Measurements from ENCODE around the gene TMED6. TPM values are rescaled to one million over a fixed set of nuclear protein-coding genes. Genes with fewer than 3 reads are reported as not detected.

TMED6 gene
- total RNA-seq, 1 experiment from 2014 or later, result 0.72 TPM

DNA sequence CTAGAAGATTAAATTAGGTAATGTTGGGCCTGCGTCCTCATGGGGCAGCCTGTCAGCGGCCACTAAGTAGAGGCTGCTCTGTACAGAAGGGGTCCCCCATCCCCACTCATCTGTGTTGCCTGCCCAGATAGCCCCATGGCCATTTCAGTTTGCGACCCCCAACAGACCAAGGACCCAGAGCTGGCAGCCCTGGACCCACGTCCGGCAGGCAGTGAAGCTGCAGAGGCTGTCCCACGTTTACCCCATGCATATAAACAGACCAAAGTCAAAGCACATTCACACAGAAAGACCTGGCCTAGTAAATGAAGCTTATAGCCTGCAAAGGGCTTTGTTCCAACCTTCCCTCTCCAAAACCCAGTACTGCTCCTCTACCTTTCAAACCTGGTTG, 25.8 kb downstream of the TMED6 start (continued):
- TF ChIP-seq ZNF512 (CRISPR knock-in tag; IDR thresholded peaks at IDR 0.05; ENCODE audit: borderline replicate concordance) (no peak), MXD4 (CRISPR knock-in tag; IDR thresholded peaks at IDR 0.05; ENCODE audit: borderline replicate concordance) (no peak), ZNF423 (CRISPR knock-in tag; IDR thresholded peaks at IDR 0.05) (no peak), JUN (CRISPR knock-in tag; IDR thresholded peaks at IDR 0.05) (no peak), EMX1 (CRISPR knock-in tag; IDR thresholded peaks at IDR 0.05) (no peak), FOXJ3 (CRISPR knock-in tag; IDR thresholded peaks at IDR 0.05; ENCODE audit: borderline replicate concordance) (no peak)
- TF ChIP-seq, protein P1, sequence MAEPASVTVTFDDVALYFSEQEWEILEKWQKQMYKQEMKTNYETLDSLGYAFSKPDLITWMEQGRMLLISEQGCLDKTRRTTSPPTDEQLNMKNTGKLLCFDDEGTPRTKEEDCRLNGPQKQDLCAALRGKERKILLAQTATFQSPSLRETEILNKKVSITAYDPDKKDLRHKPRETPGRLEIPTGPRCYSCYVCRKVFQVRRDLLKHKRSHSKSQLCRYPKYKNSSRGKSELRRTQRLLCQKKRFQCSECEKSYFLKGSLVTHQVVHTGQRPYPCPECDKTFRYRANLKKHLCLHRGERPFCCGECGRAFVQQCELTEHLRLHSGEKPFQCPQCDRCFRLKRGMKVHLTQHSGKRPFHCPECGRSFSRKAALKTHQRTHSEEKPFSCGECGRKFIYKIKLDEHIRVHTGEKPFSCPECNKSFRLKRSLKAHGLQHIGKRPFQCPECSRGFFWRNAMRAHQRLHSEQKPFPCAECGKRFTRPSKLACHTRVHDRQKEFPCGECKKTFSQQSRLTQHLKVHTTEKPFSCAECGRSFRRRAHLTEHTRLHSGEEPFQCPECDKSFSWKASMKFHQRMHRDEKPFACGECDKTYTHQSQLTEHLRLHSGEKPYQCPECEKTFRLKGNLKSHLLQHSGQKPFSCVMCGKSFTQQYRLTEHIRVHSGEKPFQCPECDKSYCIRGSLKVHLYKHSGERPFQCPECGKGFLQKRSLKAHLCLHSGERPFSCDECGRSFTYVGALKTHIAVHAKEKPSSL (CRISPR knock-in tag; conservative IDR thresholded peaks at IDR 0.05), result no peak

DNA sequence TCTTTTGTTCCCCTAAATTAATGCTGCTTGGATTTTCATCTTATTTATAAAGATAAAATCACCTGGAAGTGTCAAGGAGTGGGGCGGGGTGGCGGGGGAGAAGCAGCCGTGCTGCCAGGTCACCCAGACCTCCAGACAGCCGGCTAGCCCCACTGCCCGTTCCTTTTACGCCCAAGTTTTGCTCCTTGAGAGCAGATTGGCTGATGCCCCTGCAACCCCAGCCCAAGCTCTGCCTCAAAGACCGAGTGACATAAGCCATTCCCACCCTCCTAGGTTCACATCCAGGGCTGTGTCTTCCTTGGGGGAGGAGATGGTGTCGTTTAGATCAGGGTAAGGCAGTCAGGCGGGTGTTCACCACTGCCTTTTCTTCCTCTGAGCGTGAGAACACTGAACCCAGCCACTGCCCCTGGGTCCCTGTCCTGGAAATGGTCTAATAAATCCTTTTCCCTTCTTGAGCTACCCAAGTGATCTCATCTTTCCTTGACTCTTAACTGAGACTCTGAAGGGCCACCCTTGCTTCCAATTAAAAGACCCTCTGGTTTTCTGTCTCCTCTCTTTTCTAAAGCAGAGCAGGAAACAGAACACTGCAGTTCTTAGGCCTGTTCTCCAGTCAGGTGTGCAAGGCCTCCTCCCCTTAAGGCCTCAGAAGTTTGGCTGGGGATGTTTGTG, 26.9 kb downstream of the TMED6 start:
- peaks cover 66% of the 10 kb centered on the region for H3K36me3 Mint-ChIP-seq
- H3K27ac Mint-ChIP-seq, result no peak overlapping the region; the same call in 1 of the 2 replicates
- CTCF ChIA-PET, result interaction anchor here (2.1 kb wide), 1 partner anchor 13 kb away, joined by 7 read pairs; the partner anchor contains the start of gene VPS4A
- ATAC-seq (no peak), DNase-seq (ENCODE audit: low spot score) (no peak)
- H3K4me3 Mint-ChIP-seq, result no peak overlapping the region
- peaks cover 22% of the 10 kb centered on the region for H3K4me1 Mint-ChIP-seq
- no peaks in the 10 kb centered on the region for H3K27me3 Mint-ChIP-seq (ENCODE audit: low read depth)
- POLR2A ChIA-PET, result interaction anchor here (0.6 to 0.7 kb wide), 2 partner anchors 127 to 193 kb away, joined by 3 to 5 read pairs; no protein-coding TSS in a partner anchor
- no peaks in the 10 kb centered on the region for H3K9me3 Mint-ChIP-seq
- TF ChIP-seq, protein P2, sequence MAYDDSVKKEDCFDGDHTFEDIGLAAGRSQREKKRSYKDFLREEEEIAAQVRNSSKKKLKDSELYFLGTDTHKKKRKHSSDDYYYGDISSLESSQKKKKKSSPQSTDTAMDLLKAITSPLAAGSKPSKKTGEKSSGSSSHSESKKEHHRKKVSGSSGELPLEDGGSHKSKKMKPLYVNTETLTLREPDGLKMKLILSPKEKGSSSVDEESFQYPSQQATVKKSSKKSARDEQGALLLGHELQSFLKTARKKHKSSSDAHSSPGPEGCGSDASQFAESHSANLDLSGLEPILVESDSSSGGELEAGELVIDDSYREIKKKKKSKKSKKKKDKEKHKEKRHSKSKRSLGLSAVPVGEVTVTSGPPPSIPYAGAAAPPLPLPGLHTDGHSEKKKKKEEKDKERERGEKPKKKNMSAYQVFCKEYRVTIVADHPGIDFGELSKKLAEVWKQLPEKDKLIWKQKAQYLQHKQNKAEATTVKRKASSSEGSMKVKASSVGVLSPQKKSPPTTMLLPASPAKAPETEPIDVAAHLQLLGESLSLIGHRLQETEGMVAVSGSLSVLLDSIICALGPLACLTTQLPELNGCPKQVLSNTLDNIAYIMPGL (CRISPR knock-in tag; IDR thresholded peaks at IDR 0.05), result no peak
- TF ChIP-seq GABPB1 (CRISPR knock-in tag; IDR thresholded peaks at IDR 0.05) (no peak), PRDM15 (CRISPR knock-in tag; IDR thresholded peaks at IDR 0.05) (no peak), ZNF232 (CRISPR knock-in tag; IDR thresholded peaks at IDR 0.05) (no peak), ZNF671 (CRISPR knock-in tag; IDR thresholded peaks at IDR 0.05) (no peak), ZNF396 (CRISPR knock-in tag; IDR thresholded peaks at IDR 0.05; ENCODE audit: borderline replicate concordance) (no peak), IRF2 (CRISPR knock-in tag; IDR thresholded peaks at IDR 0.05; ENCODE audit: borderline replicate concordance, low read depth) (no peak), CBFB (CRISPR knock-in tag; IDR thresholded peaks at IDR 0.05; ENCODE audit: low read depth) (no peak), IRF1 (CRISPR knock-in tag; IDR thresholded peaks at IDR 0.05) (no peak), TEAD4 (CRISPR knock-in tag; IDR thresholded peaks at IDR 0.05) (no peak), MXD4 (CRISPR knock-in tag; IDR thresholded peaks at IDR 0.05; ENCODE audit: borderline replicate concordance) (no peak), ZNF263 (CRISPR knock-in tag; IDR thresholded peaks at IDR 0.05; ENCODE audit: low read depth) (no peak), NR3C1 (CRISPR knock-in tag; conservative IDR thresholded peaks at IDR 0.05; ENCODE audit: low read depth) (no peak), KAT7 (CRISPR knock-in tag; IDR thresholded peaks at IDR 0.05; ENCODE audit: borderline replicate concordance) (no peak), FOXJ3 (CRISPR knock-in tag; IDR thresholded peaks at IDR 0.05; ENCODE audit: borderline replicate concordance) (no peak)
- TF ChIP-seq, protein P3, sequence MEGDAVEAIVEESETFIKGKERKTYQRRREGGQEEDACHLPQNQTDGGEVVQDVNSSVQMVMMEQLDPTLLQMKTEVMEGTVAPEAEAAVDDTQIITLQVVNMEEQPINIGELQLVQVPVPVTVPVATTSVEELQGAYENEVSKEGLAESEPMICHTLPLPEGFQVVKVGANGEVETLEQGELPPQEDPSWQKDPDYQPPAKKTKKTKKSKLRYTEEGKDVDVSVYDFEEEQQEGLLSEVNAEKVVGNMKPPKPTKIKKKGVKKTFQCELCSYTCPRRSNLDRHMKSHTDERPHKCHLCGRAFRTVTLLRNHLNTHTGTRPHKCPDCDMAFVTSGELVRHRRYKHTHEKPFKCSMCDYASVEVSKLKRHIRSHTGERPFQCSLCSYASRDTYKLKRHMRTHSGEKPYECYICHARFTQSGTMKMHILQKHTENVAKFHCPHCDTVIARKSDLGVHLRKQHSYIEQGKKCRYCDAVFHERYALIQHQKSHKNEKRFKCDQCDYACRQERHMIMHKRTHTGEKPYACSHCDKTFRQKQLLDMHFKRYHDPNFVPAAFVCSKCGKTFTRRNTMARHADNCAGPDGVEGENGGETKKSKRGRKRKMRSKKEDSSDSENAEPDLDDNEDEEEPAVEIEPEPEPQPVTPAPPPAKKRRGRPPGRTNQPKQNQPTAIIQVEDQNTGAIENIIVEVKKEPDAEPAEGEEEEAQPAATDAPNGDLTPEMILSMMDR (IDR thresholded peaks at IDR 0.05), result no peak
- TF ChIP-seq, protein P4, sequence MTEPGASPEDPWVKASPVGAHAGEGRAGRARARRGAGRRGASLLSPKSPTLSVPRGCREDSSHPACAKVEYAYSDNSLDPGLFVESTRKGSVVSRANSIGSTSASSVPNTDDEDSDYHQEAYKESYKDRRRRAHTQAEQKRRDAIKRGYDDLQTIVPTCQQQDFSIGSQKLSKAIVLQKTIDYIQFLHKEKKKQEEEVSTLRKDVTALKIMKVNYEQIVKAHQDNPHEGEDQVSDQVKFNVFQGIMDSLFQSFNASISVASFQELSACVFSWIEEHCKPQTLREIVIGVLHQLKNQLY (CRISPR knock-in tag; IDR thresholded peaks at IDR 0.05), result no peak

Data from WTC11 (cell line).